NCI-H2171 (cell line): ENCODE measurements around the gene GRB10.
"Not testable (repeated sequence)": the region's sequence is repeated elsewhere in the genome, so short reads cannot be mapped to it uniquely, and the experiment has no call there.

Experiments
- DNase-seq: peaks from one replicate; lab custom pipeline; 2025; lab: John Stamatoyannopoulos, UW

GRB10 gene

DNA sequence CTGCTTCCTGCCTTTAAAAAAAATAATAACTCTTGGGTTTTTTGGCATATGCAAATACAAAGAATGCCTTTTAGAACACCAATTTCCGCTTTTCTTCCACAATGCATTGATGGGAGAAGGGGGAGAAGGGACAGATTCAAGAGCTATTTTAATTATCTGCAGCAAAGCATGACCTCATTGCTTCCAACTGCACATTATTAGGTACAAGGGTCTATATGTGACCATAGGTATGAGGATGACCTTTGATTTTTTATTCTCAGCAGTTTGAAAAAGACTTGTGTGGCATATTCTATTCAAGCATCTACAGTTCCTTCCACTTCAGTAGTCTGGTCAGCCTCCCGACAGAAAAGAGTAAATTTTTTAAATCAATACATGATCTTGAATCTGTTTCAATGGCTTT, 39.7 kb downstream of the GRB10 start:
- no peak for DNase-seq

DNA sequence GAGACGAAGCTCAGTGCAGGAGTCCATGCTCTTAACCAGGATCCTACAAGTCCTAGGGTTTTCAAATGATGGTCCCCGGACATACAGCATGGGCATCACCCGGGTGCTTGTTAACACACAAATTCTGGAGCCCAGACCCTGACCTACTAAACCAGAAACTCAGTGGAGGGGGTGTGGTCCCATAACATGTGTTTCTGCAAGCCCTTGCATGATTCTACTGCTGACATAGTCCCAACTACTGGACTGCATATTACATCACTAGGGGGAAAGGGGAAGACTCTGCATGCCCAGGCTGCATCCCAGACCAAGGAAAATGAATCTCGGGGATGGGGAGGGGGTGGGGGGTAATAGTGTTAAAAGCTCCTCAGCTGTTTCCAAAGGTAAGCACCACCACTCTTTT, 40.3 kb downstream of the GRB10 start:
- DNase-seq, result no peak

DNA sequence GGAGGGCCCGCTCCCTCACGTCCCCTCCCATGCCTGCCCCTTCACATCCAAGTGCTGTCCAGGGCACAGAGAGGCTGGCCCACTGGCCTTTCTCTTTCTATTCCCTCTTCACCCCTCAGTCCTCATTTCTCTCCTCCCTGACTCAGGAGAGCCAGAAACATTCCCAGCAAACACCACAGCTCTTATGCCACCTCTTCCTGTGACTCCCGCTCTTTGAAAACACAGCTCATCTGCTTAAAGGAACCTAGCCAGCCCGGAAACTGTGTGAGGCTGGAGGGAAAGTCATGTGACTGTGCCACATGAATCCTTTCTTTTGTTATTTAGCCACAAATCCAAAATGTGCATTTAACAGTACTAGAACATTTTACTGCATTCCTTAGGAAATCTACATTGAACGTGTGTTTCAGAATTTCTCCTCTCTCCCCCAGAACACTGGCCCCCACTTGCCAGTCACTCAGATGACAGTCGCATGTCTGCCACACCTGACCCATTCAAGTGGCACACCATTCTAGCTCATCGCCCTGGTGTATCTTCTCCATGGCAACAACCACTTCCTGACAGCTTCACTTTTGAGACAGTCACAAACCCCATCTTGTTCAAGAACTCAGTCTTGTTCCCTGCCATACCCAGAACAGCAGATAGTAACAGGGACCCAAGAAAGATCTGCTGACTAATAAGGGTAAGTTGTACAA, 42.8 kb downstream of the GRB10 start:
- no peak for DNase-seq

DNA sequence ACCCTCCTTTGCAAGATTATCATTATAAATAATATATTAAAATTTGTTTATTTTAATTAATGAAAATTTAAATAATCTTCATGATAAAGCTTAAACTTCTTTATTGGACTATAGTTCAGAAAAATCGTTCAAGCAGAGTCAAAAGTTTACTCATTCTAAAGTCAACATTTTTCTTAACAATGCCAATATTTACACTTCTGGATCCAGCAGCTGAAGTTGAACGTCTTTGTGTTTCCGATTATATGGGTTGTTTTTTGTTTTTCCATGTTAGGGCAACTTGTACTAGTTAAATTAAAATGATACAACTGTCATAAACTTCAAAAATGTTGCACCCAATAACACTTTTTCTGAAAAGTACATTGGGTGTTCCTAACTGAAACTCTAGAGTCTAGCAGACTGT, 43.8 kb downstream of the GRB10 start:
- DNase-seq, result no peak

DNA sequence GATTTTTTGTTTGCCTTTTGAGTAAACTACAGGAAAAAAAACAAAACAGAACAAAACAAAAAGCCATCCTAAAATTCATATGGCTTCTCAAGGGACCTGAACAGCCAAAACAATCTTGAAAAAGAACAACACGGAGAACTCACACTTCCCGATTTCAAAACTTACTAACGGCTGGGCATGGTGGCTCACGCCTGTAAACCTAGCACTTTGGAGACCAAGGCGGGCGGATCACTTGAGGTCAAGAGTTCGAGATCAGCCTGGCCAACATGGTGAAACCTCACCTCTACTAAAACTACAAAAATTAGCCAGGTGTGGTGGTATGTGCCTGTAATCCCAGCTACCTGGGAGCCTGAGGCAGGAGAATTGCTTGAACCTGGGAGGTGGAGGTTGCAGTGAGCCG, 46.9 kb downstream of the GRB10 start:
- not testable (repeated sequence) for DNase-seq

DNA sequence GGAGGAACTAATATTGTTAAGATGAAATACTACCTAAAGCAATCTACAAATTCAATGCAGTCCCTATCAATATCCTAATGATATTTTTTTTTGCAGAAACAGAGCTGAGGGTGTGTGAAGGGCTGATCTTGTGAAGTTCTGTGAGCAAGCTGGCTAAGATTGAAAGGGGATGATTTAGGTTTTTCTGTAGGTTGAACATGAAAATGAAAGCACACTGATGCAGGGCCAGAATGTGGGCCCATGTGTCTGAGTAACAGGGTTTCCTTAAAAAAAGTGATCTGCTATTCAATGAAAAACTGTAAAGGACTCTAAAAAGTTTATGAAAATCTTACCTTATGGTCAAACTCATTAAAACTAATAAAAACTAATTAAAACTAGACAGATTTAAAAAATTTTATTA, 47.4 kb downstream of the GRB10 start:
- no peak for DNase-seq

DNA sequence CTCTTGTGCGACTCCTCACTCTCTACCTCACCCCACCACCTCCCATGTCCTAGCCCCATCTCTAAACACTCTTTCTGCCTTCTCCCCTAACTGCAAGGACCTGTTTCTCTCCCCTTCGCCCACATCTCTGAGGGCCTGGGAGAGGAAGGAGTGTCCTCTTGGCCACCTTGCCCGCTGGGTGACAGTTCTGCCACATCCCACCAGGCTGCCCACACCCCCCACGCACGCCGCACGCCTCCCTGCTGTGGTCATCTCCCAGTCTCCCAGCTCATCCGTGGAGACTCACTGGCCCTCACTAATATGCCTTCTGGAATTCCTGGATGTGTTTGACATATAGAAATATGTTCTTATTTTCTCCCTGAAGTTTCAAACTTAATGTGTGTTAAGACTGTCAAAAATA, 48.5 kb downstream of the GRB10 start:
- DNase-seq, result no peak

DNA sequence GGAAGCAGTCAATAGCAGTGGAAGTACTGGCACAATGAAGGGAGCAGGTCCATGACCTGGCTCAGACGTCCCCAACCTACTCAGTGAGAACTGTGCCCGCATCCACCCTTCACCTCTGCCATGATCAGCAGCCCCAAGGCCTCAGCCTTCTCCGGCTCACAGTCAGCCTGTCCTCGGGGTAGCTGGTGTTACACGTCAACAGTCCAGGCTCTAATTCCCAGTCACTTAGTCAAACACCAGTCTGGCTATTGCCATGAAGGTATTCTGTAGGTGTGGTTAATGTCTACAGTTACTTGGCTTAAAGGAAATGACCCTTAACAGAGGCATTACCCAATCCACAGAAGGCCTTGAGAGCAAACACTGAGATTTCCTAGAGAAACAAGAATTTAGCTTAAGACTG, 49.1 kb downstream of the GRB10 start:
- DNase-seq, result no peak

DNA sequence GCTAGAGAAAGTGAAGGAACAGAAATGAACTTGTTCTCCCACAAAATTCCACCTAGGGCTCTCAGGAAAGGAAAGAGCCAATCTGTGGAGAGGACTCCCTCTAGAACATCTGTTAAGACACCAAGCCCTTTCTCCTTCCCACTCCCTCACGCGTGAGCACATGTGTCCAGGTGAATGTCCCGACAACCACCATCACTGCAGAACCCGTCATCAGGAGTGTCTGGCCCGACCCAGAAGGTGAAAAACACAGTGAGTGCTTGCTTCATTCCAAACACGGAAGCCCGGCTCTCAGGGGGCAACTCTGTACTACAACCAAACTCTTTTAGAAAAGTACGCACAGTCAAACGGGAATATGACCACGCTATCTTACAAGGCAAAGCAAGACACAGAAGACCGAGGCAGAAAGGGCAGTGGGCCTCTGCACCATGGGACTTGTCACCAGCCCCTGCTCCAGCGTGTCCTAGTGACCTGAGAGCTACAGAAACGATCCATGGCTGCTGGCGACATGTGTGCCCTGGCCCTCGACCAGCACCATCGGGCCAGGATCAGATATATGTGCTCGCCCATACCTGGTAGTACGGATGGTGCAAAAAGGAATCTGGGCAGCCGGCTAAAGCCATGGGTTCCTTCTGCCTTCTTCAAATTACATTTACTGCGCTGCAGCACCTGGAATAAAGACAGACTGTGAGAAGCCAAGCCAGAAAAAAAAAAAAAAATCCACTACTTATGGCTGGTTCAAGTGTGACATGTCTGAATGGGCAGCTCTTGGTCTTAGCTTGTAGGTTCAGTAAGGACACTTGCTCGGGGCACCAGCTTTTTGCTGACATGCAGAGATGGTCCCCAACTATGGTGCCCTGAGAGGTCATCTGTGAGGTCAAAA, 50.8 kb downstream of the GRB10 start:
- no peak for DNase-seq

DNA sequence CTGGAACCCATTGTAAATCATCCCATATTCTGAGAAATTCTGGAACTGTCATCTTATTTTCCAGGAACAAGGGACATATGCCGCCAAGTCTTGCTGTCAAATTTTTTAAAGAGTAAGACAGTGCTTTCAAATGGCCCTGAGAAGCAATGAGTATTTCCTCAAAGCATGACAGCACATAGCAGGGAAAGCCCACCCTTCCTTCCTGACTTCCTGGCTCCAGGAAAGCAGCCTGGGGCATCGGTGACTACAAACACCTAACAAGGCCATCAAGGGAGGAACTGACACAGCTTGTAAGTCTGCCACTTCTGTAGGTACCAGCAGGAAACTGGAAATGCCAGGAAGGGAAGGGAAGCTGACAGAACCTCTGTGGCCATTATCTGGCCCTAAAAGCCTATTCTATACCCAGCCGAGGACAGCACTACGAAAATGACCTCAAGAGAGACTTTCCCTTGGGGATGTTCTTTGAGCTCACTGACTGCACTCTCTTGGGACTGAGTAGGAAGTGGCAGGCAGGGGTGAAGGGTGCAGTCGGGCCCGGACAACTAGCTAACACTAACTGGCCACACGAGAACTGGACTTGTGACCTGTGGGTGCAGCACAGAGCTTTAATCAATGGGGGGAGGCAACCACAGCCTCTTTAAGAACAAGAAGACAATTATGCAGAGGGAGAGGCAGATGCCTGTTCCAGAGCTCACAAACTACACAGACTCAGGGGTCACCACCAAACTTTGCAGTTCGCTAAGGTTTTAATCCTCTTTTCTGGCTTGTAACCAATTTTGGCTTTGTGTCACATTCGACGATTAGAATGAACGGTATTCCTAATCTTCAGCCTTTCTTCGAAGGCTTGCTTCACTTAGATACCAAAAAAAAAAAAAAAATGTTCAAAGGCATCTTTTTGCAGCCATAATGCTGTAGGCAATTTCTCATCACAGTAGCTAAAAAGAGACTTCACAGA, 52.0 kb downstream of the GRB10 start:
- no peak for DNase-seq

DNA sequence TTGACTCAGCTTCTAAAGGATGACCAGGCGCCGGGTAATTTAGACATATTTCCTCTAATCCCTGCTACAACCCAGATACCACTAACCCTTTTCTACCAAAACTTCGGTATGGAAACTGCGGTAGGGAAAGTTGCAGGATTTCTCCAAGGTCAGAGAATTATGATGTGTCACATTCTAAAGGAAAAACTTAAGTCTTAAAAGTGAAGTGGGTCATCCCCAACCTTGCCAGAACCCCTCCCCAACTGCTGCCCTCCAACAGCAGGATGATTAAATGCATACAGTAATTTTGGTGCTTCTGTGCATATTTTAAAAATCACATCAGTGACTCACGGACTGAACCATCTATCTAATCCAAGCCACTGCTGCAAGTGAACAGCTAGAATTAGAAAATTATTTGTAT, 52.7 kb downstream of the GRB10 start:
- DNase-seq, result no peak

DNA sequence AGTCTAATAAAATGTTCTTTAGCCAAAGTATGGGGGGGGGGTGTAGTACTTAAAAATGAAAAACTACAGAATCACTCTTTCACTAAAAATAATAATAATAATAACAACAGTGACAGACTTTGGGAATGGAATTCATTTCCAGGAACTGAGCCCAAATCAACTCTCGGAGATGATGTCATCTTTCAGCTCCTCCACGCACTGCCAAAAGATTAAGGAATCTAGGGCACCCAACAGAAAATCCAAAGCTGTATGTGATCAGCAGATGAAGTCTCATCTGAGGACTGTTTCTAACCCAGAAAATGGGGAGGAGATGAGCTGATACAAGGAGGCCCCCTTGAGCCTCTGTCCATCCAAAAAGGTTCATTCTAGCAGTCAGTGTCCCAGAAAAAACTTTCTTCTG, 54.5 kb downstream of the GRB10 start:
- no peak for DNase-seq

DNA sequence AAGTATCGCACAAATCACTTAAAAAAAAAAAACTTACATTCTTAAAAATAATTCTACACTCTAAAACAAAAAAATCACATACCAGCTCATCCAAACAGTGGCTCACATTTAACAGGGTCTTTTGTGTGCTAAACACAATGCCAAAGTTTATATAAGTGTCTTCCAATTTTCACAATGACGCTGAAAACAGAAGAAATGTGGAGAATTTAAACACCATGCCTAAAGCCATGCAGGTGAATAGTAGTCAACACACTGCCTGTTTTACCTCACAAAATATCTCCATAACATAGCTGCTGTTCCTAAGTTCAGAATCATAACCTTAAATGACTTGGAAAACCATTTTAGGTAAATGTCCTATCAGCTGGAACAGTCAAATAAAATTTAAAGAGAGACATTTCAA, 55.0 kb downstream of the GRB10 start:
- DNase-seq, result no peak

DNA sequence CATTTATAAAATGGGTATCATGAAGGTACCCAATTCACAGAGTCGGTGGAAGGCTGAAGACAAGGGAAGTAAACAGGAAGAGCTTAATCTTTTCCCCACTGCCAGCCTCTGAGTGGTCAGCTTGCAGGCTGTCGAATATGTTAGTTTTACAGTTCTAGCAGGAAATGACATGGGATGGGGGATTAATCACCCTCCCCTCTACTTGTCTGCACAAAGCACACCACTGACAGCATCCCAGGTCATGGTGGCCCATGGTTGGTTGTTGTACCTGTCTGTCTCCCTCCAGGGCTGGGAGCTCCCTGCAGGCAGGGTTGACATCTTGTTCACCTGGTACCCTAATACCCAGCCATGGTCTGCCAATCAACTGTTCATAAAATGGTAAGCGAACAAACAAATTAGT, 55.6 kb downstream of the GRB10 start:
- DNase-seq, result no peak

DNA sequence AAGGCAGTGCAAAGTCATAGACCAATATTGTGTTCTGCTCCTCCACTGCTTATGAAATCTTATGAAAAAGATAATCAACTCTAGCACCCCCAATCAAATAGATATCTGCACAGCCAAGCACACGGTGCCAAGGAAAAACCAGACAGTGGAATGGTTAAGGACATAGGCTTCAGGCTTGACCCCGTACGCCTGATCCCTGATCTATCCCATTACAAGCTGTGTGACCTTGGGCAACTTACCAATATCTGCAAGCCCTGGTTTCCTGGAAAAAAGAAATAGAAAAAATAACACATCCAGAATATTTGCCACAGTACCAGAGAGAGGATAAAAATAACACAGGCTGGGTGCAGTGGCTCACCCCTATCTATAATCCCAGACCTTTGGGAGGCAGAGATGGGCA, 56.9 kb downstream of the GRB10 start:
- no peak for DNase-seq

DNA sequence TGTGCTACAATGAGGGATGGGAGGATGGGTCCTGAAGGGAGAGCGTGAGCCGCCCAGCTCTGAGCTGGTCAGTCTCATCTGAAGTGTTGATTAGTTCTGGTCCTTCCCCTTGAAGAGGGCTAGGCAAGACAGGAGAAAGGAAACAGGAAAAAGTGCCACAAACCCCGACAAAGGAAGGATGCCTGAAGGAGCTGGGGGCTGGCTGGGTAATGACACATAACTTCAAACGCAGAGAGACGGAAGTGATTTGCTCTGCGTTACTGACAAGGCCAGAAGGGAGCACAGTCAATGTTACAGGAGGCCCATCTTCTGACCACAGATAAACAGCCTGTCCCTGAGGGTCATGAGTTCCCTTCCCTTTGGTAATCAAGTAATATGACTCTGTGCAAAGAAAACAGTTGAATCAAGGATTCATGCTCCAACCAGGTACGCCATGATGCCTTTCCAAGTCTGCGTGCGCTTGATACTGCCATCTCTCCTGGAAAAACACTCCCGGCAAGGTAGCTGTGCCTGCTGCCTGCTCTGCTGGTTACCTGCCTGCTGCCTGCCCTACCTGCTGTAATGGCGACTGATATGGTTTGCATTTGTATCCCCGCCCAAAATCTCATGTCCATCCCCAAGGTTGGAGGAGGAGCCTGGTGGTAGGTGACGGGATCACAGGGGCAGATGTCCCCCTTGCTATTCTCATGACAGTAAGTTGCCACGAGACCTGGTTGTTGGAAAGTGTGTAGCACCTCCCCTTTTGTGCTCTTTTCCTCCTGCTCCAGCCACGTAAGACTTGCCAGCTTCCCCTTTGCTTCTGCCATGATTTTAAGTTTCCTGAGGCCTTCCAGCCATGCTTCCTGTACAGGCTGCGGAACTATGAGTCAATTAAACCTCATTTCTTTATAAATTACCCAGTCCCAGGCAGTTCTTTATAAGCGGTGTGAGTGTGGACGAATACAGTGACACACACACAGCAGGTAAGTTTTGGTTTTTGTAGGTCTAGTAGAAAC, 57.9 kb downstream of the GRB10 start:
- DNase-seq, result no peak

DNA sequence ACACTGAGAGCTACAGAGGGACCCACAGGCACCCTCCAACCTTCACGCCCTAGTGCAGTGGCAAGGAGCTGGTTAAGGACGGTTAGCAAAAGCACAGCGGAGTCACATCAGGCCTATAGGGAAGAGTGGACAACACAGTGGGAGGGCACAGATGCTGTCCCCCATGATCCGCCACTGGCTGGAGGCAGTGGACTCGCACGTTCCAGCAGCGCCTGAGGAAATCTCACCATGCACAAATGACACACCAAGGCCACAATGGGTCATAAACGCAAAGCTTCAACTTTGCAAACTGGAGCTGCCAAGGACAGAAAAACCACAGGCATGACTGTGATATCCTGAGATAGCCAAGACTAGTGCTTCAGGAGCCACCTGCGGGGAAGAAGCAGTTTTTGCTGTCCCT, 58.8 kb downstream of the GRB10 start:
- no peak for DNase-seq

DNA sequence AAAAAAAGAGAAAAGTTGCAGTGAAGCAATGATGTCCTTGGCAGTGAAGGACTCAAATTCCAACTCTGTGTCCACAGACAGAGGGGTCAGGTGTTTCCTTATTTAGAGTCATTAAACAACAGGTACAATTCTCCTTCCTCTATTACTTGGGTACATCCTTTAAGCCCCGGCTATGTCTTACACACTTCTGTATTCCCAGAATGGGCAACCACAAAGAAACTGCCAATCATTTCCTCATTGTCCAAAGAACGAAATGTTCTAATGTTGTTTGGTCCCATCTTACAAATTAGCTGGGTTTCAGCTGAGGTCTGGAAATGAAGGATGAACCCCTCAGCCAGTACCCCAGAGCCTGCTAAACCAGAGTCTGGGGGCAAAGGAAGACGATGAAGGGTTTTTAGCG, 59.5 kb downstream of the GRB10 start:
- no peak for DNase-seq

DNA sequence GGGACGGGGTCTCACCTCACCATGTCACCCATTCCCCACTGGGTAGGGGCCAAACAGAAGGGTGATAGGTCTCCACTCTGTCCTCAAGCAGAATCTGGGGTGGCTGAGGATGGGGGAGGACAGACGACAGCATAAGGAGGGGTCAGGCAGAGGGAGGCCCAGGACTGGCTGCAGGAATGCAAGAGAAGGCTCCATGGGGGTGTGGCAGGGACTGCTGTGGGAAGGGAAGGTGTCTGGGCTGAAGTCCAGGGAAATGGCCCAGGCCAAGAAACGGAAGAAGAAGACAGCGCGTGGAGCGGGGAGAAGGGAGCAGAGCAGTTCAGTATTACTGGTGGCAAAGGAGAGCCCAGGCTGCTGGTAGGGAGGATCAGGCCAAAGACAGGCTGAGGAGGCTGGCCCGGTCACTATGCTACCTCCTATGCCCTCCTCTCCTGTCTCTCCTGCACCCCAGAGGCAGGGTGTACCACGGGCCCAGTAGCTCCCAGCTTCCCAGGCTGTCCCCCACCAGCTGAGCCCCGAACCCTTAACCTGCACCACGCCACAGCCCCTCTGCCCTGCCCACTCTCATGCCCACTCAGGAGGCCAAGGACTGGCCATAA, 60.9 kb downstream of the GRB10 start:
- no peak for DNase-seq

DNA sequence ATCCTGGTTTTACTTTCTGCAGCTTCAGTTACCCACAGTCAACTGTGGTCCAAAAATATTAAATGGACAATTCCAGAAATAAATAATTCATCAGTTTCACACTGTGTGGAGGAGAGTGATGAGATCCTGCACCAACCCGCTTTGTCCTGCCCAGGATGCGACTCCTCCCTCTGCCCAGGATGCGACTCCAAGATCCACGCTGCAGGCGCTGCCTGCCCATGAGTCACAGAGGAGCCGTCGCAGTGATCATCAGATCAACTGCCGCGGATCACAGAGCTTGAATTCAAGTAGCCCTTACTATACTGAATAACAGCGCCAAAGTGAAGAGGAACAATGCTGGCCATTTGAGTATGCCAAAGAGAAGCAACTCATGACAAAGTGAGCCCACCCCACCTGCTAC, 61.5 kb downstream of the GRB10 start:
- no peak for DNase-seq

DNA sequence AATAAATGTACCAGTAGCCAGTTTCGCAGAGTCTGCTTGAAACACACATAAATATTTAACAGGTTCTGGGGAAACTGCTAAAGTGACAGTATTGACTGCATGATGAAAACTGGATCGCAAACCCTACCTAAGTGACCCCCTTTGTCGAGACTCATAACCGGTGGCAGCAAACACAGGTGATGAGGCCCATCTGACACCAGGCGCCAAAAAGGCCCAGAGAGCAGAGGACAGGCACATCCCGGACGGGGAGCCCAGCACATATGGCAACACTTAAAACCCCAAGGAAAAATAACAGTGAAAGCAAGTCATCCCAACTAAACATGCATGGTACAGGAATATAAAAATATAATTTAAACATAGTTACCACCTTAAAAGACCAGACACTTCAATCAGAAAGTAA, 62.4 kb downstream of the GRB10 start:
- no peak for DNase-seq
